H7 (cell line): ENCODE data around the gene KRTAP17-1. TPM values are rescaled to one million over a fixed set of nuclear protein-coding genes. Genes with fewer than 3 reads are reported as not detected.

Experiments
- total RNA-seq: library from RNA; depleted of rRNA; stranded (reverse); fragments of >200 nt; shearing (Covaris generic); gene quantifications from 2 replicates; pipeline ENCODE4 v1.2.3, GENCODE V29; 2014; rRNA removed

The KRTAP17-1 gene
- total RNA-seq, 1 experiment from 2014 or later: not detected

Other genes with a start within 250 kb of the KRTAP17-1 start
- not detected in 2 replicates for gene KRTAP2-4, start 249.8 kb downstream of the KRTAP17-1 start, total RNA-seq
- not detected in 2 replicates for gene KRTAP4-7, start 231.6 kb downstream of the KRTAP17-1 start, total RNA-seq
- not detected in 2 replicates for gene KRTAP4-8, start 217.6 kb downstream of the KRTAP17-1 start, total RNA-seq
- gene KRTAP4-16, start 213.5 kb downstream of the KRTAP17-1 start, total RNA-seq: not detected in 2 replicates
- gene KRTAP4-9, start 210.3 kb downstream of the KRTAP17-1 start, total RNA-seq: not detected in 2 replicates
- gene KRTAP4-11, start 197.3 kb downstream of the KRTAP17-1 start, total RNA-seq: not detected in 2 replicates
- not detected in 2 replicates for gene KRTAP4-12, start 191.5 kb downstream of the KRTAP17-1 start, total RNA-seq
- gene KRTAP4-6, start 175.2 kb downstream of the KRTAP17-1 start, total RNA-seq: not detected in 2 replicates
- not detected in 2 replicates for gene KRTAP4-5, start 165.9 kb downstream of the KRTAP17-1 start, total RNA-seq
- gene KRTAP4-4, start 155.0 kb downstream of the KRTAP17-1 start, total RNA-seq: not detected in 2 replicates
- not detected in 2 replicates for gene KRTAP4-3, start 147.5 kb downstream of the KRTAP17-1 start, total RNA-seq
- gene KRTAP4-2, start 137.5 kb downstream of the KRTAP17-1 start, total RNA-seq: not detected in 2 replicates
- 0.38 and 0.70 TPM in 2 replicates for gene KRTAP4-1, start 130.8 kb downstream of the KRTAP17-1 start, total RNA-seq
- not detected in 2 replicates for gene KRTAP9-1, start 125.8 kb downstream of the KRTAP17-1 start, total RNA-seq
- not detected in 2 replicates for gene KRTAP9-2, start 89.1 kb downstream of the KRTAP17-1 start, total RNA-seq
- gene KRTAP9-3, start 83.3 kb downstream of the KRTAP17-1 start, total RNA-seq: not detected in 2 replicates
- gene KRTAP9-8, start 77.7 kb downstream of the KRTAP17-1 start, total RNA-seq: not detected in 2 replicates
- gene KRTAP9-4, start 66.0 kb downstream of the KRTAP17-1 start, total RNA-seq: not detected in 2 replicates
- gene KRTAP9-9, start 60.3 kb downstream of the KRTAP17-1 start, total RNA-seq: not detected in 2 replicates
- not detected in 2 replicates for gene KRTAP9-6, start 50.3 kb downstream of the KRTAP17-1 start, total RNA-seq
- not detected in 2 replicates for gene KRTAP9-7, start 40.0 kb downstream of the KRTAP17-1 start, total RNA-seq
- not detected in 2 replicates for gene KRTAP29-1, start 12.9 kb downstream of the KRTAP17-1 start, total RNA-seq
- gene KRTAP16-1, start 6.4 kb downstream of the KRTAP17-1 start, total RNA-seq: not detected in 2 replicates
- not detected in 2 replicates for gene KRT33A, start 35.1 kb upstream of the KRTAP17-1 start, total RNA-seq
- gene KRT33B, start 54.1 kb upstream of the KRTAP17-1 start, total RNA-seq: not detected in 2 replicates
- not detected in 2 replicates for gene KRT34, start 66.6 kb upstream of the KRTAP17-1 start, total RNA-seq
- gene KRT31, start 81.9 kb upstream of the KRTAP17-1 start, total RNA-seq: not detected in 2 replicates
- not detected in 2 replicates for gene KRT37, start 108.9 kb upstream of the KRTAP17-1 start, total RNA-seq
- gene KRT38, start 125.3 kb upstream of the KRTAP17-1 start, total RNA-seq: not detected in 2 replicates
- gene KRT32, start 151.7 kb upstream of the KRTAP17-1 start, total RNA-seq: not detected in 2 replicates
- gene KRT35, start 165.4 kb upstream of the KRTAP17-1 start, total RNA-seq: not detected in 2 replicates
- not detected in 2 replicates for gene KRT36, start 174.2 kb upstream of the KRTAP17-1 start, total RNA-seq
- not detected in 2 replicates for gene KRT13, start 189.9 kb upstream of the KRTAP17-1 start, total RNA-seq
- gene KRT15, start 203.2 kb upstream of the KRTAP17-1 start, total RNA-seq: 0.52 and 0.59 TPM in 2 replicates
- 44.9 and 116 TPM in 2 replicates for gene KRT19, start 212.6 kb upstream of the KRTAP17-1 start, total RNA-seq